H9 (cell line): Measurements from ENCODE around the gene NPAS3. TPM values are rescaled to one million over a fixed set of nuclear protein-coding genes. Genes with fewer than 3 reads are reported as not detected.

Experiments used
- DNase-seq: peaks from one replicate; pipeline ENCODE4 v3.0.0-alpha.2; 2017
- H2AFZ ChIP-seq: one replicate; pipeline ENCODE4 v1.6.1; 2013; ENCODE audit warnings: mild to moderate bottlenecking, low read length, control low read depth, moderate library complexity
- H2AK5ac ChIP-seq: 2 replicates; pipeline ENCODE4 v1.6.1; 2013; ENCODE audit warnings: low read length, control low read depth, mixed read lengths; ENCODE audit not compliant: insufficient read length
- H2BK120ac ChIP-seq: one replicate; pipeline ENCODE4 v1.6.1; 2013; ENCODE audit warnings: low read depth, mild to moderate bottlenecking, low read length, control low read depth, inconsistent platforms; ENCODE audit not compliant: poor library complexity, severe bottlenecking
- H2BK12ac ChIP-seq: 2 replicates; pipeline ENCODE4 v1.6.1; 2013; ENCODE audit warnings: low read length, control low read depth, mixed read lengths, low read depth; ENCODE audit not compliant: insufficient read length
- H2BK15ac ChIP-seq: 2 replicates; pipeline ENCODE4 v1.6.1; 2013; ENCODE audit warnings: low read depth, low read length, control low read depth
- H2BK20ac ChIP-seq: one replicate; pipeline ENCODE4 v1.6.1; 2013; ENCODE audit warnings: low read depth, mild to moderate bottlenecking, low read length, control low read depth, inconsistent platforms; ENCODE audit not compliant: poor library complexity, severe bottlenecking
- H2BK5ac ChIP-seq: 2 replicates; pipeline ENCODE4 v1.6.1; 2013; ENCODE audit warnings: low read length, control low read depth, mixed read lengths; ENCODE audit not compliant: insufficient read length
- H3K14ac ChIP-seq: 2 replicates; pipeline ENCODE4 v1.6.1; 2013; ENCODE audit warnings: low read length, control low read depth; ENCODE audit not compliant: insufficient read depth
- H3K18ac ChIP-seq: 2 replicates; pipeline ENCODE4 v1.6.1; 2013; ENCODE audit warnings: low read depth, mild to moderate bottlenecking, mixed read lengths, low read length, control low read depth; ENCODE audit not compliant: insufficient read length
- H3K23ac ChIP-seq: 2 replicates; pipeline ENCODE4 v1.6.1; 2013; ENCODE audit warnings: low read length, control low read depth, mixed read lengths, low read depth; ENCODE audit not compliant: insufficient read length
- H3K23me2 ChIP-seq: 2 replicates; pipeline ENCODE4 v1.6.1; 2013; ENCODE audit warnings: low read depth, mild to moderate bottlenecking, mixed read lengths, low read length, control low read depth; ENCODE audit not compliant: insufficient read length, poor library complexity, severe bottlenecking
- H3K27ac ChIP-seq: 2 replicates; pipeline ENCODE4 v1.5.1; 2013; ENCODE audit warnings: low read length, control low read depth, mixed read lengths, low read depth; ENCODE audit not compliant: insufficient read length
- H3K27me3 ChIP-seq: 2 replicates; pipeline ENCODE4 v1.6.1; 2013; ENCODE audit warnings: low read length, control low read depth, inconsistent platforms; ENCODE audit not compliant: insufficient read depth
- H3K4ac ChIP-seq: 2 replicates; pipeline ENCODE4 v1.6.1; 2013; ENCODE audit warnings: low read depth, mild to moderate bottlenecking, control low read depth, inconsistent platforms, low read length, moderate library complexity
- H3K4me1 ChIP-seq: 2 replicates; pipeline ENCODE4 v1.6.1; 2013; ENCODE audit warnings: low read length, control low read depth, inconsistent platforms; ENCODE audit not compliant: insufficient read depth
- H3K4me2 ChIP-seq: 2 replicates; pipeline ENCODE4 v1.6.1; 2013; ENCODE audit warnings: low read length, control low read depth, mixed read lengths; ENCODE audit not compliant: insufficient read length, insufficient read depth
- H3K56ac ChIP-seq: 2 replicates; pipeline ENCODE4 v1.6.1; 2013; ENCODE audit warnings: low read depth, mild to moderate bottlenecking, mixed read lengths, low read length, control low read depth; ENCODE audit not compliant: insufficient read length
- H3K79me1 ChIP-seq: 2 replicates; pipeline ENCODE4 v1.6.1; 2013; ENCODE audit warnings: low read depth, mild to moderate bottlenecking, moderate library complexity, low read length, control low read depth, inconsistent platforms; ENCODE audit not compliant: insufficient read depth, poor library complexity, severe bottlenecking
- H3K79me2 ChIP-seq: 2 replicates; pipeline ENCODE4 v1.6.1; 2013; ENCODE audit warnings: low read length, control low read depth, inconsistent platforms; ENCODE audit not compliant: insufficient read depth
- H3K9ac ChIP-seq: 2 replicates; pipeline ENCODE4 v1.6.1; 2013; ENCODE audit warnings: low read length, control low read depth, mixed read lengths; ENCODE audit not compliant: insufficient read length; ENCODE audit errors: extremely low read depth
- H3K9me3 ChIP-seq: one replicate; pipeline ENCODE4 v1.6.1; 2013; ENCODE audit warnings: low read depth, low read length, inconsistent platforms; ENCODE audit not compliant: control insufficient read depth
- H3T11ph ChIP-seq: one replicate; pipeline ENCODE4 v1.6.1; 2013; ENCODE audit warnings: mild to moderate bottlenecking, low read length, control low read depth, inconsistent platforms
- H4K20me1 ChIP-seq: one replicate; pipeline ENCODE4 v1.6.1; 2013; ENCODE audit not compliant: control insufficient read depth, insufficient read length, insufficient read depth
- H4K5ac ChIP-seq: 2 replicates; pipeline ENCODE4 v1.6.1; 2013; ENCODE audit warnings: low read depth, mild to moderate bottlenecking, mixed read lengths, low read length, control low read depth; ENCODE audit not compliant: insufficient read length
- H4K8ac ChIP-seq: replicated peaks from 2 replicates; pipeline ENCODE4 v1.6.1; 2013; ENCODE audit warnings: low read length, control low read depth, mixed read lengths, low read depth; ENCODE audit not compliant: insufficient read length
- H4K91ac ChIP-seq: 2 replicates; pipeline ENCODE4 v1.6.1; 2013; ENCODE audit warnings: low read depth, mild to moderate bottlenecking, moderate library complexity, mixed read lengths, low read length, control low read depth; ENCODE audit not compliant: insufficient read length
- H3K27ac Mint-ChIP-seq, 3 experiments: 2 replicates in 2 of 3; 3 replicates in 1 of 3; pipeline ENCODE4 v1.8.0; 2020 to 2021; ENCODE audit warnings: mixed read lengths in 3 of 3, mild to moderate bottlenecking in 1 of 3, moderate library complexity in 1 of 3
- H3K27me3 Mint-ChIP-seq: 2 replicates; pipeline ENCODE4 v1.8.0; 2021; ENCODE audit warnings: low read depth, mild to moderate bottlenecking, moderate library complexity, mixed read lengths
- H3K36me3 Mint-ChIP-seq, 3 experiments: 2 replicates in 2 of 3; 3 replicates in 1 of 3; pipeline ENCODE4 v1.8.0; 2020 to 2021; ENCODE audit warnings: low read depth in 3 of 3, mixed read lengths in 3 of 3; ENCODE audit not compliant: insufficient read depth in 1 of 3
- H3K4me1 Mint-ChIP-seq, 2 experiments: 2 replicates each; pipeline ENCODE4 v1.8.0; 2020; ENCODE audit warnings: mixed read lengths in 2 of 2
- H3K4me3 Mint-ChIP-seq, 2 experiments: 2 replicates in 1 of 2; 3 replicates in 1 of 2; pipeline ENCODE4 v1.8.0; 2020 to 2021; ENCODE audit warnings: mild to moderate bottlenecking in 2 of 2, mixed read lengths in 2 of 2, moderate library complexity in 1 of 2
- H3K9me3 Mint-ChIP-seq, 2 experiments: 2 replicates in 1 of 2; 3 replicates in 1 of 2; pipeline ENCODE4 v1.8.0; 2020; ENCODE audit warnings: mild to moderate bottlenecking in 2 of 2, mixed read lengths in 2 of 2, moderate library complexity in 1 of 2
- WGBS: extraction: QIAGEN DNeasy Blood & Tissue Kit; methylation state at CpG from one replicate; pipeline ENCODE4 v1.1.7; 2013; ENCODE audit warnings: missing lambda C conversion rate, low lambda C conversion rate, mixed read lengths; ENCODE audit not compliant: insufficient read length; ENCODE audit errors: extremely low coverage; 5-methylcytosine and 5-hydroxymethylcytosine counted together
- total RNA-seq: library from RNA; stranded (reverse); gene quantifications from 2 replicates; pipeline ENCODE4 v1.2.1, GENCODE V29; 2021
- TF ChIP-seq, protein P1 (sequence below): fragments of 200-600 bp; sonication (generic); conservative IDR thresholded peaks from 3 replicates; pipeline ENCODE4 v1.8.0; 2021; ENCODE audit warnings: antibody characterized with exemption, mild to moderate bottlenecking

Gene NPAS3
- total RNA-seq, 1 experiment from 2014 or later = 0.17 TPM

DNA sequence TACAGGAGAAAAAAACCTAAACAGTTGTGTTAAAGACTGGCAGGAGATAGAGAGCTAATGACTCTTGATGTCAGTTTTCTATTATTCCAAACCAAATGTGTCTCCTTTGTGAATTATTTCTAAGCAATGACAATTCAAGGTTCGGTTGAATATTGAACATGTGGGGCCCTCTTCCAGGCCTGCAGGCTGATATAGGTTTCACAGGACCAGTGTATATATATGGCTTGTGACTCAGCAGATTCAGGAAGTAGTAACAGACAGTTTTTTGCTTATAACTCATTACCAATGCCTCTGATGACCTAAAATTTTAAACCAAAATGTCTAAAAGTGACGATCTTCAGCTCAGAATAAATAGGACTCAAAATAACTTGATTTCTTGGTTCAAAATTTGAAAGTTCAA, 33.7 kb upstream of the NPAS3 start:
- no peaks in the 10 kb centered on the region for H3K36me3 Mint-ChIP-seq
- Histone ChIP-seq H4K8ac (no peak overlapping the region), H3K9me3 (no peaks in the 10 kb centered on the region), H3K18ac (no peak overlapping the region), H3K9ac (no peak overlapping the region), H3K79me2 (no peaks in the 10 kb centered on the region), H3K27ac (no peak overlapping the region), H3K56ac (no peak overlapping the region), H4K5ac (no peak overlapping the region), H3K4me2 (no peak overlapping the region), H2BK20ac (no peak overlapping the region), H4K91ac (no peak overlapping the region), H2BK5ac (no peak overlapping the region), H3K14ac (no peak overlapping the region), H3K79me1 (no peaks in the 10 kb centered on the region), H4K20me1 (no peaks in the 10 kb centered on the region), H2BK15ac (no peak overlapping the region), H2AK5ac (no peak overlapping the region), H3T11ph (no peak overlapping the region), H3K27me3 (no peaks in the 10 kb centered on the region), H2BK120ac (no peak overlapping the region), H3K23ac (no peak overlapping the region), H3K4ac (no peak overlapping the region), H3K23me2 (no peaks in the 10 kb centered on the region), H2AFZ (no peak overlapping the region), H3K4me1 (no peaks in the 10 kb centered on the region), H2BK12ac (no peak overlapping the region)
- no CpG with 5 or more reads among the region's 2 CpGs for WGBS
- no peaks in the 10 kb centered on the region; a peak in 1 of 5 replicates for H3K9me3 Mint-ChIP-seq
- no peaks in the 10 kb centered on the region for H3K27me3 Mint-ChIP-seq
- H3K4me3 Mint-ChIP-seq = no peak overlapping the region
- no peak for DNase-seq
- TF ChIP-seq, protein P1, sequence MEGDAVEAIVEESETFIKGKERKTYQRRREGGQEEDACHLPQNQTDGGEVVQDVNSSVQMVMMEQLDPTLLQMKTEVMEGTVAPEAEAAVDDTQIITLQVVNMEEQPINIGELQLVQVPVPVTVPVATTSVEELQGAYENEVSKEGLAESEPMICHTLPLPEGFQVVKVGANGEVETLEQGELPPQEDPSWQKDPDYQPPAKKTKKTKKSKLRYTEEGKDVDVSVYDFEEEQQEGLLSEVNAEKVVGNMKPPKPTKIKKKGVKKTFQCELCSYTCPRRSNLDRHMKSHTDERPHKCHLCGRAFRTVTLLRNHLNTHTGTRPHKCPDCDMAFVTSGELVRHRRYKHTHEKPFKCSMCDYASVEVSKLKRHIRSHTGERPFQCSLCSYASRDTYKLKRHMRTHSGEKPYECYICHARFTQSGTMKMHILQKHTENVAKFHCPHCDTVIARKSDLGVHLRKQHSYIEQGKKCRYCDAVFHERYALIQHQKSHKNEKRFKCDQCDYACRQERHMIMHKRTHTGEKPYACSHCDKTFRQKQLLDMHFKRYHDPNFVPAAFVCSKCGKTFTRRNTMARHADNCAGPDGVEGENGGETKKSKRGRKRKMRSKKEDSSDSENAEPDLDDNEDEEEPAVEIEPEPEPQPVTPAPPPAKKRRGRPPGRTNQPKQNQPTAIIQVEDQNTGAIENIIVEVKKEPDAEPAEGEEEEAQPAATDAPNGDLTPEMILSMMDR = no peak
- H3K4me1 Mint-ChIP-seq = no peaks in the 10 kb centered on the region
- no peak overlapping the region for H3K27ac Mint-ChIP-seq
